Vagina (tissue), 2 donors: ENCODE results near the gene DYTN.

ENCODE experiments used
- POLR2A ChIP-seq, 2 donors: fragments of 450-650 bp; IDR thresholded peaks; one replicate each; pipeline ENCODE4 v1.6.1; 2017; ENCODE audit warnings: antibody characterized with exemption in 2 of 2, mild to moderate bottlenecking in 2 of 2, moderate library complexity in 2 of 2
- POLR2AphosphoS5 ChIP-seq, 2 donors: sonication (generic); formaldehyde crosslinking; IDR thresholded peaks; one replicate each; pipeline ENCODE4 v1.9.0; 2017; ENCODE audit warnings: antibody characterized with exemption in 2 of 2, mild to moderate bottlenecking in 2 of 2, low read depth in 1 of 2; ENCODE audit not compliant: insufficient read depth in 1 of 2
- TF ChIP-seq, protein P1 (sequence below), 3 experiments: fragments of 450-650 bp in 2 of 3; fragments of 200-600 bp in 1 of 3; sonication (generic) in 1 of 3; IDR thresholded peaks; one replicate each; pipeline ENCODE4 v1.5.1; 2017 to 2019; ENCODE audit warnings: antibody characterized with exemption in 3 of 3, mild to moderate bottlenecking in 2 of 3, moderate library complexity in 2 of 3

DNA sequence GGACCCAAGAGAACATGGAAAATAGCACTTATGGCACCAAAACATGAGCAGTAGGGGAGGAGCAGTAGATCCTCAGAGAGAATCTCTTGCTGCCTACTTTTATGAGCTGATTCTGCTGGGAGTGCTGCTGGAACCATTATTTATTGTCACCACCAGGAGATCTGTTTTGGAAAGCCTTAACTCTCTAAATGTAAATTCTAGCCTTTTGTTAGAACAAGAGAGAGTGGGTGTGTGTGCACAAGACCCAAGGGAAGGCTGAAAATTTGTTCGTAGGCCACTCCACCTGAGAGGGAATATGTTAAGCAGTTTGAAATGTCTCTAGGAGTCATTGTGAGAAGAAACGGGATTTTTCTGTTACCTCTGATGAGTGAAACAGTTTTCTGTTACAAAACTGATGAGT lies 92.1 kb downstream of the DYTN start:
- TF ChIP-seq, protein P1, sequence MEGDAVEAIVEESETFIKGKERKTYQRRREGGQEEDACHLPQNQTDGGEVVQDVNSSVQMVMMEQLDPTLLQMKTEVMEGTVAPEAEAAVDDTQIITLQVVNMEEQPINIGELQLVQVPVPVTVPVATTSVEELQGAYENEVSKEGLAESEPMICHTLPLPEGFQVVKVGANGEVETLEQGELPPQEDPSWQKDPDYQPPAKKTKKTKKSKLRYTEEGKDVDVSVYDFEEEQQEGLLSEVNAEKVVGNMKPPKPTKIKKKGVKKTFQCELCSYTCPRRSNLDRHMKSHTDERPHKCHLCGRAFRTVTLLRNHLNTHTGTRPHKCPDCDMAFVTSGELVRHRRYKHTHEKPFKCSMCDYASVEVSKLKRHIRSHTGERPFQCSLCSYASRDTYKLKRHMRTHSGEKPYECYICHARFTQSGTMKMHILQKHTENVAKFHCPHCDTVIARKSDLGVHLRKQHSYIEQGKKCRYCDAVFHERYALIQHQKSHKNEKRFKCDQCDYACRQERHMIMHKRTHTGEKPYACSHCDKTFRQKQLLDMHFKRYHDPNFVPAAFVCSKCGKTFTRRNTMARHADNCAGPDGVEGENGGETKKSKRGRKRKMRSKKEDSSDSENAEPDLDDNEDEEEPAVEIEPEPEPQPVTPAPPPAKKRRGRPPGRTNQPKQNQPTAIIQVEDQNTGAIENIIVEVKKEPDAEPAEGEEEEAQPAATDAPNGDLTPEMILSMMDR (IDR thresholded peaks at IDR 0.05): no peak
- no peak for TF ChIP-seq POLR2AphosphoS5 (IDR thresholded peaks at IDR 0.05; ENCODE audit: insufficient read depth in 1 of 2, low read depth in 1 of 2)
- no peak for TF ChIP-seq POLR2A (IDR thresholded peaks at IDR 0.05)
